Activated T-cell treated with anti-CD3 and anti-CD28 coated beads, Interleukin-2, amount 50 U/mL, for 48 hours (primary cell): ENCODE data around the gene KCNB1.
"Not testable (repeated sequence)": the region's sequence is repeated elsewhere in the genome, so short reads cannot be mapped to it uniquely, and the experiment has no call there.

Source experiments
- DNase-seq, 2 experiments: peaks; one replicate each; pipeline ENCODE4 v3.0.0-alpha.2; 2020

The KCNB1 gene

GRCh38 chr20:49431329-49431728 lies 51.1 kb downstream of the KCNB1 start:
- DNase-seq = no peak

- no peak for DNase-seq
Observed at GRCh38 chr20:49430320-49430719, 52.1 kb downstream of the KCNB1 start.

- no peak for DNase-seq
Observed at GRCh38 chr20:49427751-49428518, 54.5 kb downstream of the KCNB1 start.

GRCh38 chr20:49426873-49427272 lies 55.6 kb downstream of the KCNB1 start:
- DNase-seq = no peak

- no peak for DNase-seq
Observed at GRCh38 chr20:49426395-49426794, 56.1 kb downstream of the KCNB1 start.

GRCh38 chr20:49424536-49424935 lies 57.9 kb downstream of the KCNB1 start:
- no peak for DNase-seq

- DNase-seq = no peak
Observed at GRCh38 chr20:49422161-49422560, 60.3 kb downstream of the KCNB1 start.

GRCh38 chr20:49420811-49421295 lies 61.6 kb downstream of the KCNB1 start:
- no peak for DNase-seq

- DNase-seq = no peak
Observed at GRCh38 chr20:49420292-49420691, 62.2 kb downstream of the KCNB1 start.

GRCh38 chr20:49419785-49420184 lies 62.7 kb downstream of the KCNB1 start:
- DNase-seq = no peak

- DNase-seq = no peak
Observed at GRCh38 chr20:49418809-49419208, 63.7 kb downstream of the KCNB1 start.

GRCh38 chr20:49417843-49418555 lies 64.5 kb downstream of the KCNB1 start:
- DNase-seq = no peak

- no peak for DNase-seq
Observed at GRCh38 chr20:49415668-49416044, 66.8 kb downstream of the KCNB1 start.

- no peak for DNase-seq
Observed at GRCh38 chr20:49415005-49415667, 67.3 kb downstream of the KCNB1 start.

- DNase-seq = no peak
Observed at GRCh38 chr20:49413677-49414076, 68.8 kb downstream of the KCNB1 start.

- no peak for DNase-seq
Observed at GRCh38 chr20:49412953-49413352, 69.5 kb downstream of the KCNB1 start.

- DNase-seq = no peak
Observed at GRCh38 chr20:49412254-49412653, 70.2 kb downstream of the KCNB1 start.

GRCh38 chr20:49411221-49411925 lies 71.1 kb downstream of the KCNB1 start:
- no peak for DNase-seq

GRCh38 chr20:49409975-49410621 lies 72.4 kb downstream of the KCNB1 start:
- not testable (repeated sequence) for DNase-seq

- DNase-seq = no peak
Observed at GRCh38 chr20:49409302-49409974, 73.0 kb downstream of the KCNB1 start.

- no peak for DNase-seq
Observed at GRCh38 chr20:49408509-49409104, 73.9 kb downstream of the KCNB1 start.

- no peak for DNase-seq
Observed at GRCh38 chr20:49406666-49407065, 75.8 kb downstream of the KCNB1 start.
